Karpas-422 (cell line): ENCODE data around the gene MT1B. TPM values are rescaled to one million over a fixed set of nuclear protein-coding genes. Genes with fewer than 3 reads are reported as not detected.

Experiments used
- DNase-seq: peaks from one replicate; pipeline ENCODE4 v3.0.0-alpha.2; 2015
- H2AFZ ChIP-seq: fragments of 200-600 bp; sonication (generic); 2 replicates; pipeline ENCODE4 v1.6.1; 2014; ENCODE audit warnings: antibody characterized with exemption, low read length, mixed read lengths
- H3K27ac ChIP-seq: fragments of 200-600 bp; sonication (generic); 2 replicates; pipeline ENCODE4 v1.5.1; 2014; ENCODE audit warnings: mild to moderate bottlenecking, low read length, moderate library complexity
- H3K27me3 ChIP-seq: fragments of 200-600 bp; sonication (generic); 2 replicates; pipeline ENCODE4 v1.6.1; 2014; ENCODE audit warnings: low read length, mixed read lengths
- H3K36me3 ChIP-seq: fragments of 200-600 bp; sonication (generic); 2 replicates; pipeline ENCODE4 v1.6.1; 2014; ENCODE audit warnings: low read length, mixed read lengths; ENCODE audit not compliant: insufficient read depth
- H3K4me1 ChIP-seq: fragments of 200-600 bp; sonication (generic); 2 replicates; pipeline ENCODE4 v1.6.1; 2014; ENCODE audit warnings: mild to moderate bottlenecking, low read length, mixed read lengths
- H3K4me2 ChIP-seq: fragments of 200-600 bp; sonication (generic); 2 replicates; pipeline ENCODE4 v1.6.1; 2014; ENCODE audit warnings: low read length, low read depth, mild to moderate bottlenecking; ENCODE audit not compliant: poor library complexity, severe bottlenecking
- H3K4me3 ChIP-seq: fragments of 200-600 bp; sonication (generic); 2 replicates; pipeline ENCODE4 v1.5.1; 2014; ENCODE audit warnings: mild to moderate bottlenecking, antibody characterized with exemption, low read length, mixed read lengths
- H3K79me2 ChIP-seq: fragments of 200-600 bp; sonication (generic); 2 replicates; pipeline ENCODE4 v1.6.1; 2014; ENCODE audit warnings: mild to moderate bottlenecking, low read length, mixed read lengths
- H3K9ac ChIP-seq: fragments of 200-600 bp; sonication (generic); 2 replicates; pipeline ENCODE4 v1.6.0; 2014; ENCODE audit warnings: low read length
- H3K9me2 ChIP-seq: fragments of 200-600 bp; sonication (generic), shearing (Covaris generic); replicated peaks from 2 replicates; pipeline ENCODE4 v1.6.0; 2014; ENCODE audit warnings: mild to moderate bottlenecking, low read length, moderate library complexity; ENCODE audit not compliant: insufficient read depth
- H3K9me3 ChIP-seq: fragments of 300-700, 200-600 bp; sonication (generic); 2 replicates; pipeline ENCODE4 v1.6.1; 2014; ENCODE audit warnings: low read length, mixed read lengths
- H4K20me1 ChIP-seq: fragments of 200-600 bp; sonication (generic); 2 replicates; pipeline ENCODE4 v1.6.1; 2014; ENCODE audit warnings: mild to moderate bottlenecking, antibody characterized with exemption, low read length, low read depth; ENCODE audit not compliant: insufficient read depth
- total RNA-seq: library from RNA; depleted of rRNA; stranded (reverse); fragments of >200 nt; shearing (Covaris generic); gene quantifications from 2 replicates; pipeline ENCODE4 v1.2.3, GENCODE V29; 2014; ENCODE audit warnings: low replicate concordance

Gene MT1B
- total RNA-seq, 1 experiment from 2014 or later = 2.7 TPM

GRCh38 chr16:56623637-56624036, 28.0 kb upstream of the MT1B start:
- Histone ChIP-seq H2AFZ (no peak overlapping the region), H3K27ac (no peak overlapping the region), H3K4me1 (peaks cover 32% of the 10 kb centered on the region), H3K4me2 (peak overlapping the region; percentile 49), H4K20me1 (no peaks in the 10 kb centered on the region), H3K27me3 (no peaks in the 10 kb centered on the region), H3K79me2 (no peaks in the 10 kb centered on the region), H3K9ac (no peak overlapping the region), H3K4me3 (no peak overlapping the region), H3K9me3 (no peaks in the 10 kb centered on the region), H3K9me2 (no peaks in the 10 kb centered on the region), H3K36me3 (no peaks in the 10 kb centered on the region)
- DNase-seq = no peak

GRCh38 chr16:56625140-56625942, 26.3 kb upstream of the MT1B start, which contains the start of gene MT1E:
TSS of gene MT1E (plus strand) at chr16:56625781. CDS start at chr16:56625852, 71 bp downstream.
- Histone ChIP-seq H3K79me2 (no peaks in the 10 kb centered on the region), H2AFZ (no peak within 1 kb of the TSS), H3K9me3 (no peaks in the 10 kb centered on the region), H3K9me2 (no peaks in the 10 kb centered on the region), H3K4me3 (no peak within 1 kb of the TSS), H3K4me2 (no peak within 1 kb of the TSS), H3K36me3 (no peaks in the 10 kb centered on the region), H3K27ac (no peak within 1 kb of the TSS), H3K27me3 (no peaks in the 10 kb centered on the region), H3K4me1 (peaks cover 44% of the 10 kb centered on the region), H4K20me1 (no peaks in the 10 kb centered on the region), H3K9ac (no peak within 1 kb of the TSS)
- DNase-seq = no peak

- Histone ChIP-seq H3K27me3 (no peaks in the 10 kb centered on the region), H3K36me3 (no peaks in the 10 kb centered on the region), H2AFZ (no peak overlapping the region), H3K4me3 (no peak overlapping the region), H3K27ac (no peak overlapping the region), H3K4me2 (no peak overlapping the region), H4K20me1 (no peaks in the 10 kb centered on the region), H3K4me1 (peaks cover 44% of the 10 kb centered on the region), H3K9ac (no peak overlapping the region), H3K9me2 (no peaks in the 10 kb centered on the region), H3K9me3 (no peaks in the 10 kb centered on the region), H3K79me2 (no peaks in the 10 kb centered on the region)
- DNase-seq = no peak
Measured at GRCh38 chr16:56625943-56626654, 25.6 kb upstream of the MT1B start.

GRCh38 chr16:56626685-56627084, 25.0 kb upstream of the MT1B start:
- no peak overlapping the region for H3K9ac ChIP-seq

GRCh38 chr16:56628486-56629350, 23.0 kb upstream of the MT1B start:
- peaks cover 18% of the 10 kb centered on the region for H3K4me1 ChIP-seq
- no peaks in the 10 kb centered on the region for H4K20me1 ChIP-seq
- no peak overlapping the region for H3K27ac ChIP-seq
- H3K9me3 ChIP-seq = no peaks in the 10 kb centered on the region
- no peak for DNase-seq
- H3K36me3 ChIP-seq = no peaks in the 10 kb centered on the region
- H3K9me2 ChIP-seq = no peaks in the 10 kb centered on the region
- no peaks in the 10 kb centered on the region for H3K27me3 ChIP-seq
- H2AFZ ChIP-seq = no peak overlapping the region
- H3K4me3 ChIP-seq = no peak overlapping the region
- H3K4me2 ChIP-seq = no peak overlapping the region
- H3K79me2 ChIP-seq = no peaks in the 10 kb centered on the region
- no peak overlapping the region for H3K9ac ChIP-seq

More at GRCh38 chr16:56626685-56627084, 25.0 kb upstream of the MT1B start:
- Histone ChIP-seq H3K9me2 (no peaks in the 10 kb centered on the region), H3K79me2 (no peaks in the 10 kb centered on the region), H3K4me1 (peaks cover 38% of the 10 kb centered on the region), H3K9me3 (no peaks in the 10 kb centered on the region), H4K20me1 (no peaks in the 10 kb centered on the region), H3K27me3 (no peaks in the 10 kb centered on the region), H3K4me3 (no peak overlapping the region), H3K27ac (no peak overlapping the region), H3K4me2 (no peak overlapping the region), H2AFZ (no peak overlapping the region), H3K36me3 (no peaks in the 10 kb centered on the region)
- DNase-seq = no peak

GRCh38 chr16:56629531-56629930, 22.2 kb upstream of the MT1B start:
- Histone ChIP-seq H3K27me3 (no peaks in the 10 kb centered on the region), H2AFZ (no peak overlapping the region), H3K4me1 (peaks cover 13% of the 10 kb centered on the region), H3K36me3 (no peaks in the 10 kb centered on the region), H3K9me2 (no peaks in the 10 kb centered on the region), H3K79me2 (no peaks in the 10 kb centered on the region), H3K9me3 (no peaks in the 10 kb centered on the region), H4K20me1 (no peaks in the 10 kb centered on the region), H3K9ac (no peak overlapping the region), H3K4me2 (peak overlapping the region; percentile 13), H3K4me3 (no peak overlapping the region), H3K27ac (no peak overlapping the region)
- no peak for DNase-seq

- no peaks in the 10 kb centered on the region for H3K36me3 ChIP-seq
- H3K4me3 ChIP-seq = no peak overlapping the region
- 0 out of 2 replicates have a peak overlapping the region, but pooled peaks have one; percentile 8 for H2AFZ ChIP-seq
- H3K27me3 ChIP-seq = no peaks in the 10 kb centered on the region
- no peak overlapping the region for H3K9ac ChIP-seq
- peak; percentile 60 for DNase-seq
- peaks cover 13% of the 10 kb centered on the region for H3K4me1 ChIP-seq
- H3K9me3 ChIP-seq = no peaks in the 10 kb centered on the region
- no peaks in the 10 kb centered on the region for H4K20me1 ChIP-seq
- no peaks in the 10 kb centered on the region for H3K9me2 ChIP-seq
- peak overlapping the region; percentile 13 for H3K4me2 ChIP-seq
- no peak overlapping the region for H3K27ac ChIP-seq
- no peaks in the 10 kb centered on the region for H3K79me2 ChIP-seq
Measured at GRCh38 chr16:56630134-56630533, 21.6 kb upstream of the MT1B start.

GRCh38 chr16:56631197-56631596, 20.5 kb upstream of the MT1B start:
- no peak overlapping the region for H3K9ac ChIP-seq
- H2AFZ ChIP-seq = no peak overlapping the region
- H3K27ac ChIP-seq = no peak overlapping the region
- H3K9me2 ChIP-seq = no peaks in the 10 kb centered on the region
- no peaks in the 10 kb centered on the region for H3K9me3 ChIP-seq
- no peak overlapping the region for H3K4me2 ChIP-seq
- H3K36me3 ChIP-seq = no peaks in the 10 kb centered on the region
- peaks cover 13% of the 10 kb centered on the region for H3K4me1 ChIP-seq
- no peaks in the 10 kb centered on the region for H3K79me2 ChIP-seq
- H4K20me1 ChIP-seq = no peaks in the 10 kb centered on the region
- no peaks in the 10 kb centered on the region for H3K27me3 ChIP-seq
- no peak for DNase-seq
- H3K4me3 ChIP-seq = no peak overlapping the region
